Transverse colon (tissue), 4 donors: ENCODE measurements around the gene PARN. TPM values are rescaled to one million over a fixed set of nuclear protein-coding genes. Genes with fewer than 3 reads are reported as not detected.

Experiments
- DNase-seq: peaks from one replicate; pipeline ENCODE4 v3.0.0-alpha.2; 2019
- H3K27ac ChIP-seq, 4 donors: fragments of 200-600 bp; sonication (generic); 2 replicates each; pipeline ENCODE4 v1.5.1; 2016 to 2018; ENCODE audit warnings: inconsistent platforms in 4 of 4
- H3K27me3 ChIP-seq: fragments of 200-600 bp; sonication (generic); 2 replicates; pipeline ENCODE4 v1.5.1; 2017; ENCODE audit warnings: inconsistent platforms
- H3K36me3 ChIP-seq, 4 donors: fragments of 200-600 bp; sonication (generic); 2 replicates each; pipeline ENCODE4 v1.5.1; 2017 to 2019; ENCODE audit warnings: inconsistent platforms in 4 of 4
- H3K4me1 ChIP-seq, 4 donors: fragments of 200-600 bp; sonication (generic); 2 replicates each; pipeline ENCODE4 v1.5.1; 2017 to 2020; ENCODE audit warnings: inconsistent platforms in 4 of 4
- H3K4me3 ChIP-seq, 4 donors: fragments of 200-600 bp; sonication (generic); 1 replicate in 1 of 4; 2 replicates in 3 of 4; pipeline versions ENCODE4 v1.5.1 to v1.6.1; 2017 to 2019; ENCODE audit warnings: inconsistent platforms in 4 of 4
- H3K9me3 ChIP-seq, 2 donors: fragments of 200-600 bp; sonication (generic); 2 replicates each; pipeline ENCODE4 v1.5.1; 2017 to 2019; ENCODE audit warnings: inconsistent platforms in 2 of 2
- EP300 ChIP-seq: sonication (generic); formaldehyde crosslinking; IDR thresholded peaks from one replicate; pipeline ENCODE4 v1.6.1; 2017; ENCODE audit warnings: antibody characterized with exemption, low read depth
- POLR2A ChIP-seq: fragments of 450-650 bp; IDR thresholded peaks from one replicate; pipeline ENCODE4 v1.6.1; 2016; ENCODE audit warnings: antibody characterized with exemption, mild to moderate bottlenecking, moderate library complexity
- POLR2AphosphoS5 ChIP-seq, 3 donors: sonication (generic); formaldehyde crosslinking; IDR thresholded peaks; one replicate each; pipeline ENCODE4 v1.6.1; 2016; ENCODE audit warnings: antibody characterized with exemption in 3 of 3
- WGBS, 2 donors: methylation state at CpG; one replicate each; pipeline ENCODE4 v1.1.5; 2018; ENCODE audit warnings: low coverage in 1 of 2; 5-methylcytosine and 5-hydroxymethylcytosine counted together
- in situ Hi-C, 4 donors: fragments of 200-750 bp; cut with MboI; loops; one replicate each; pipeline versions ENCODE4 v1.15.0 to v1.15.1; 2017; ENCODE audit warnings: low sequenced_read_pairs in 3 of 4, low pct_ligation_motif_present in 1 of 4, low pct_unique_long_range_greater_than_20kb in 1 of 4
- intact Hi-C: fragments of 100-400 bp; cut with DNase I; formaldehyde crosslinking; loops from one replicate; pipeline ENCODE4 v1.15.1; 2023; ENCODE audit warnings: low total_unique reads
- total RNA-seq, 4 donors: library from RNA; depleted of rRNA; stranded (reverse); fragments of >200 nt; gene quantifications; one replicate each; pipeline ENCODE4 v1.1.0, GENCODE V29; 2016
- TF ChIP-seq, protein P1 (sequence below), 5 experiments: fragments of 200-600 bp in 3 of 5; fragments of 450-650 bp in 2 of 5; sonication (generic) in 3 of 5; IDR thresholded peaks; 1 replicate in 2 of 5; 2 replicates in 3 of 5; pipeline ENCODE4 v1.5.1; 2016 to 2017; ENCODE audit warnings: antibody characterized with exemption in 5 of 5, inconsistent platforms in 3 of 5, mild to moderate bottlenecking in 2 of 5, moderate library complexity in 1 of 5

Gene PARN
- total RNA-seq, 4 donors from 2014 or later = 26.9 to 57.3 (median 34.1) TPM

DNA sequence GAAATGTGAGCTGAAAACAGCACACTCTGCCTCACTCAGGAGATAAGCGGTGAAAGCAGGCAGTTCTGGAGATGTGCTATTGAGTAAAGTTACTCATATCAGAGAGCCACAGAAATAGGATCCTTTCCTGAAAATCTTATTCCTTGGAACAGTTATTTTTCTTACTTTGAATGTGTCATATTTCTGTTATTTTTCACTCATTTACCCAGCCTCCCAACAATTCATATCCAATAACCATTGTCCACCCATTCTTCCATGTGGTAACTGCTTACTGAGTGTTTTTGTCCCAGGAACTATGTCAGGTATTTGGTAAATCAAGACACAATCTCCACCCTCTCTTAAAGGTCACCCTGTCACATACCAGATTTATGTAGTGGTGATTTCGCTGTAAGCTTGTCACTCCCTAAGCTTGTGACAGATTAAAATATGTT is 144.9 kb downstream of the PARN start:
- no peaks in the 10 kb centered on the region for H3K27me3 ChIP-seq
- no peak for DNase-seq
- TF ChIP-seq POLR2AphosphoS5 (IDR thresholded peaks at IDR 0.05) (no peak), EP300 (no peak), POLR2A (no peak)
- TF ChIP-seq, protein P1, sequence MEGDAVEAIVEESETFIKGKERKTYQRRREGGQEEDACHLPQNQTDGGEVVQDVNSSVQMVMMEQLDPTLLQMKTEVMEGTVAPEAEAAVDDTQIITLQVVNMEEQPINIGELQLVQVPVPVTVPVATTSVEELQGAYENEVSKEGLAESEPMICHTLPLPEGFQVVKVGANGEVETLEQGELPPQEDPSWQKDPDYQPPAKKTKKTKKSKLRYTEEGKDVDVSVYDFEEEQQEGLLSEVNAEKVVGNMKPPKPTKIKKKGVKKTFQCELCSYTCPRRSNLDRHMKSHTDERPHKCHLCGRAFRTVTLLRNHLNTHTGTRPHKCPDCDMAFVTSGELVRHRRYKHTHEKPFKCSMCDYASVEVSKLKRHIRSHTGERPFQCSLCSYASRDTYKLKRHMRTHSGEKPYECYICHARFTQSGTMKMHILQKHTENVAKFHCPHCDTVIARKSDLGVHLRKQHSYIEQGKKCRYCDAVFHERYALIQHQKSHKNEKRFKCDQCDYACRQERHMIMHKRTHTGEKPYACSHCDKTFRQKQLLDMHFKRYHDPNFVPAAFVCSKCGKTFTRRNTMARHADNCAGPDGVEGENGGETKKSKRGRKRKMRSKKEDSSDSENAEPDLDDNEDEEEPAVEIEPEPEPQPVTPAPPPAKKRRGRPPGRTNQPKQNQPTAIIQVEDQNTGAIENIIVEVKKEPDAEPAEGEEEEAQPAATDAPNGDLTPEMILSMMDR (IDR thresholded peaks at IDR 0.05) = no peak
- intact Hi-C loops = no loop called here
- no peak overlapping the region for H3K27ac ChIP-seq
- no peak overlapping the region for H3K4me3 ChIP-seq
- in situ Hi-C loops = no loop called here
- peaks cover 0 to 19% (median 0%) of the 10 kb centered on the region in 4 donors for H3K36me3 ChIP-seq
- peaks cover 4 to 26% (median 20%) of the 10 kb centered on the region in 4 donors for H3K4me1 ChIP-seq
- no peaks in the 10 kb centered on the region for H3K9me3 ChIP-seq
- WGBS, 2 donors = 94 to 97% methylated on average over 2 of the region's 2 CpGs

DNA sequence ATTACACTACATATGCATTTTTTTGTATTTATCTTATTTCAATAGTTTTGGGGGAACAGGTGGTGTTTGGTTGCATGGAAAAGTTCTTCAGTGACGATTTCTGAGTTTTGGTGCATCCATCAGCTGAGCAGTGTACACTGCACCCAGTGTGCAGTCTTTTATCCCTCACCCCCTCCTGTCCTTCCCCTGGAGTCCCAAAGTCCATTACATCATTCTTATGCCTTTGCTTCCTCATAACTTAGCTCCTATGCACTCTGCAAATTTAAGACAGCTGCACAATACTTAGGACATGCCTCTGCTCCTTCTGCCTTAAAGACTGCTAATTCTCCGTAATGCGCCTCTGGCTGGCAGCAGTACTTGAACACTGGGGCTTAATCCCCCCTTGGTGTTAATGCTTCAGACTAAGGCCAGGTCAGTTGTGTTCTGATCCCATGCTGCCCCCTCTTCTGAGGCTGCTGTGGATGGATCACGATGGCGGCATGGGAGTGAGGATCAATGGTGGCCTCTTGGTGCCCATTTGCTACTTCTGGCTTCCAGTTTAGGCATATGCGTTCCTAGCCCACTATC is 146.2 kb downstream of the PARN start:
- no peaks in the 10 kb centered on the region for H3K9me3 ChIP-seq
- WGBS, 2 donors = 94 to 100% methylated on average over 1 to 6 of the region's 6 CpGs
- intact Hi-C loops = no loop called here
- H3K4me3 ChIP-seq = no peak overlapping the region
- H3K4me1 ChIP-seq = peaks cover 4 to 26% (median 20%) of the 10 kb centered on the region in 4 donors
- H3K27ac ChIP-seq = no peak overlapping the region
- no peaks in the 10 kb centered on the region for H3K27me3 ChIP-seq
- TF ChIP-seq, protein P1 (IDR thresholded peaks at IDR 0.05) = no peak
- TF ChIP-seq POLR2AphosphoS5 (IDR thresholded peaks at IDR 0.05) = no peak
- TF ChIP-seq EP300 = no peak
- no peak for TF ChIP-seq POLR2A
- peaks cover 0 to 29% (median 0%) of the 10 kb centered on the region in 4 donors for H3K36me3 ChIP-seq
- in situ Hi-C loops = no loop called here
- DNase-seq = no peak

GRCh38 chr16:14476183-14476582 is 153.9 kb downstream of the PARN start:
- intact Hi-C loops = no loop called here
- TF ChIP-seq POLR2AphosphoS5 (IDR thresholded peaks at IDR 0.05) = no peak
- TF ChIP-seq, protein P1 (IDR thresholded peaks at IDR 0.05) = no peak
- in situ Hi-C loops = no loop called here
- no peak for DNase-seq
- H3K4me1 ChIP-seq = no peaks in the 10 kb centered on the region
- H3K27me3 ChIP-seq = no peaks in the 10 kb centered on the region
- no peak overlapping the region for H3K27ac ChIP-seq
- H3K4me3 ChIP-seq = no peak overlapping the region
- H3K36me3 ChIP-seq = peaks cover 0 to 24% (median 0%) of the 10 kb centered on the region in 4 donors
- 92 to 100% methylated on average over 1 of the region's 1 CpG for WGBS, 2 donors
- peaks cover 0 to 3% of the 10 kb centered on the region in 2 donors for H3K9me3 ChIP-seq

GRCh38 chr16:14475370-14476139 is 154.5 kb downstream of the PARN start:
- no peak overlapping the region for H3K27ac ChIP-seq
- TF ChIP-seq POLR2AphosphoS5 (IDR thresholded peaks at IDR 0.05) (no peak), EP300 (no peak), POLR2A (no peak)
- TF ChIP-seq, protein P1 (IDR thresholded peaks at IDR 0.05) = no peak
- H3K27me3 ChIP-seq = no peaks in the 10 kb centered on the region
- no peak for DNase-seq
- in situ Hi-C loops (no loop called here), intact Hi-C loops (no loop called here)
- no peak overlapping the region for H3K4me3 ChIP-seq
- 72 to 73% methylated on average over 6 to 7 of the region's 7 CpGs for WGBS, 2 donors
- H3K36me3 ChIP-seq = peaks cover 0 to 20% (median 0%) of the 10 kb centered on the region in 4 donors
- no peaks in the 10 kb centered on the region for H3K4me1 ChIP-seq
- peaks cover 0 to 3% of the 10 kb centered on the region in 2 donors for H3K9me3 ChIP-seq
